ENCODE results near the gene DAPK2.
"Not testable (repeated sequence)": the region's sequence is repeated elsewhere in the genome, so short reads cannot be mapped to it uniquely, and the experiment has no call there.

Gene DAPK2

GRCh38 chr15:64060716-64061115, 14.4 kb upstream of the DAPK2 start:
- Mint-ChIP-seq H3K4me1 (no peaks in the 10 kb centered on the region), H3K9me3 (no peaks in the 10 kb centered on the region), H3K36me3 (ENCODE audit: low read depth) (no peaks in the 10 kb centered on the region), H3K27ac (no peak overlapping the region), H3K27me3 (ENCODE audit: low read depth) (no peaks in the 10 kb centered on the region), H3K4me3 (no peak overlapping the region)
- no peak for TF ChIP-seq CTCF (IDR thresholded peaks at IDR 0.05; ENCODE audit: unreplicated experiment in 3 of 3)

GRCh38 chr15:64059104-64059503, 12.8 kb upstream of the DAPK2 start:
- not testable (repeated sequence) for H3K4me3 Mint-ChIP-seq; H3K36me3 Mint-ChIP-seq (ENCODE audit: low read depth); H3K27ac Mint-ChIP-seq; H3K27me3 Mint-ChIP-seq (ENCODE audit: low read depth); H3K4me1 Mint-ChIP-seq; H3K9me3 Mint-ChIP-seq

- H3K36me3 Mint-ChIP-seq (ENCODE audit: low read depth), result no peaks in the 10 kb centered on the region
- H3K4me1 Mint-ChIP-seq, result no peaks in the 10 kb centered on the region
- H3K27me3 Mint-ChIP-seq (ENCODE audit: low read depth), result no peaks in the 10 kb centered on the region
- no peak for TF ChIP-seq CTCF (IDR thresholded peaks at IDR 0.05; ENCODE audit: unreplicated experiment in 3 of 3)
- H3K4me3 Mint-ChIP-seq, result no peak overlapping the region
- H3K27ac Mint-ChIP-seq, result no peak overlapping the region
- no peaks in the 10 kb centered on the region for H3K9me3 Mint-ChIP-seq
These were observed 12.0 kb upstream of the DAPK2 start for GRCh38 chr15:64058279-64058678.

GRCh38 chr15:64053674-64054073, 7.4 kb upstream of the DAPK2 start:
- H3K27me3 Mint-ChIP-seq (ENCODE audit: low read depth); H3K36me3 Mint-ChIP-seq (ENCODE audit: low read depth); H3K4me1 Mint-ChIP-seq; H3K27ac Mint-ChIP-seq; H3K9me3 Mint-ChIP-seq; H3K4me3 Mint-ChIP-seq: not testable (repeated sequence)

- no peak overlapping the region for H3K27ac Mint-ChIP-seq
- peaks cover 8% of the 10 kb centered on the region for H3K27me3 Mint-ChIP-seq (ENCODE audit: low read depth)
- no peak for TF ChIP-seq CTCF (IDR thresholded peaks at IDR 0.05; ENCODE audit: unreplicated experiment in 3 of 3)
- no peaks in the 10 kb centered on the region for H3K9me3 Mint-ChIP-seq
- H3K36me3 Mint-ChIP-seq (ENCODE audit: low read depth), result no peaks in the 10 kb centered on the region
- no peak overlapping the region for H3K4me3 Mint-ChIP-seq
- peaks cover 5% of the 10 kb centered on the region for H3K4me1 Mint-ChIP-seq
These were observed 6.7 kb upstream of the DAPK2 start for GRCh38 chr15:64052925-64053491.

- Mint-ChIP-seq H3K4me1 (peaks cover 10% of the 10 kb centered on the region), H3K36me3 (ENCODE audit: low read depth) (no peaks in the 10 kb centered on the region), H3K27me3 (ENCODE audit: low read depth) (peaks cover 21% of the 10 kb centered on the region), H3K27ac (no peak overlapping the region), H3K9me3 (no peaks in the 10 kb centered on the region), H3K4me3 (no peak overlapping the region)
- TF ChIP-seq CTCF (IDR thresholded peaks at IDR 0.05; ENCODE audit: unreplicated experiment in 3 of 3), result no peak
These were observed 5.3 kb upstream of the DAPK2 start for GRCh38 chr15:64051407-64052259.

- Mint-ChIP-seq H3K27ac (no peak overlapping the region), H3K4me3 (no peak overlapping the region), H3K27me3 (ENCODE audit: low read depth) (peaks cover 21% of the 10 kb centered on the region), H3K36me3 (ENCODE audit: low read depth) (no peaks in the 10 kb centered on the region), H3K4me1 (peaks cover 12% of the 10 kb centered on the region), H3K9me3 (no peaks in the 10 kb centered on the region)
- no peak for TF ChIP-seq CTCF (IDR thresholded peaks at IDR 0.05; ENCODE audit: unreplicated experiment in 3 of 3)
These were observed 4.8 kb upstream of the DAPK2 start for GRCh38 chr15:64051093-64051402.

Data from nephron (organoid).